K562 (cell line): Measurements from ENCODE around the gene GLUL. TPM values are rescaled to one million over a fixed set of nuclear protein-coding genes. Genes with fewer than 3 reads are reported as not detected.

Source experiments
- ATAC-seq: fragments of 200-7000 bp; cut with Tn5 transposase; 3 replicates; pipeline ENCODE4 v1.9.1; 2020; ENCODE audit warnings: moderate library complexity
- Bru-seq: library from RNA; stranded (reverse); fragments of 400-500 nt; gene quantifications from one replicate; lab custom pipeline; 2021; lab: Mats Ljungman, UMichigan
- BruChase-seq, 2 experiments: library from RNA; stranded (reverse); fragments of 400-500 nt; gene quantifications; one replicate each; lab custom pipeline; 2021; lab: Mats Ljungman, UMichigan
- BruUV-seq: library from RNA; stranded (reverse); fragments of 400-500 nt; replicated peaks from 2 replicates; lab custom pipeline; 2021; lab: Mats Ljungman, UMichigan
- CTCF ChIA-PET: fragments of 300-600 bp; formaldehyde crosslinking; extraction: SDS; loops from one replicate; lab custom pipeline; 2021; ENCODE audit warnings: low intra/inter-chr PET ratio; lab: Yijun Ruan, JAX
- POLR2A ChIA-PET: fragments of 300-600, 350-650 bp; sonication (Branson Sonifier 250); formaldehyde crosslinking; extraction: SDS; loops from one replicate; lab custom pipeline; 2021; ENCODE audit warnings: antibody characterized with exemption, inconsistent platforms; lab: Yijun Ruan, JAX
- DNase-seq, 4 experiments: peaks; one replicate each; pipeline versions ENCODE4 v3.0.0 to v3.0.0-alpha.2; 2011 to 2018; ENCODE audit warnings: low spot score in 3 of 4, mixed read lengths in 3 of 4; ENCODE audit errors: extremely low read depth in 1 of 4
- FAIRE-seq: peaks from 2 replicates; lab custom pipeline; 2011; peaks lifted over from hg19 to GRCh38; lab: Jason Lieb, UNC
- H2AFZ ChIP-seq: 2 replicates; pipeline ENCODE4 v1.6.0; 2011; ENCODE audit warnings: low read depth, low read length, control low read depth, inconsistent platforms
- H3K27ac ChIP-seq: fragments of 200-600 bp; 3 replicates; pipeline ENCODE4 v1.8.0; 2011; ENCODE audit warnings: low read depth, mild to moderate bottlenecking, control low read depth, inconsistent platforms, low read length, moderate library complexity, mixed read lengths; ENCODE audit errors: extremely low read depth
- H3K27me3 ChIP-seq, 2 experiments: fragments of 300-600 bp in 1 of 2; 2 replicates in 1 of 2; 3 replicates in 1 of 2; pipeline versions ENCODE4 v1.6.0 to v1.8.0; 2011; ENCODE audit warnings: inconsistent platforms in 2 of 2, low read length in 2 of 2, mild to moderate bottlenecking in 1 of 2, mixed read lengths in 1 of 2, moderate library complexity in 1 of 2; ENCODE audit not compliant: control insufficient read depth in 2 of 2, insufficient read depth in 2 of 2
- H3K36me3 ChIP-seq: fragments of 300-600 bp; 3 replicates; pipeline ENCODE4 v1.8.0; 2011; ENCODE audit warnings: mild to moderate bottlenecking, low read length, inconsistent platforms; ENCODE audit not compliant: control insufficient read depth, insufficient read depth
- H3K4me1 ChIP-seq, 2 experiments: fragments of 200-600 bp in 1 of 2; replicated peaks in 1 of 2; 2 replicates in 1 of 2; 3 replicates in 1 of 2; pipeline versions ENCODE4 v1.5.1 to v1.8.0; 2011; ENCODE audit warnings: inconsistent platforms in 2 of 2, low read length in 2 of 2, mild to moderate bottlenecking in 1 of 2, mixed read lengths in 1 of 2, moderate library complexity in 1 of 2; ENCODE audit not compliant: control insufficient read depth in 2 of 2, insufficient read depth in 2 of 2
- H3K4me2 ChIP-seq: 2 replicates; pipeline ENCODE4 v1.6.1; 2011; ENCODE audit warnings: low read length, control low read depth, inconsistent platforms, mixed read lengths; ENCODE audit not compliant: insufficient read depth
- H3K4me3 ChIP-seq: fragments of 200-600 bp; sonication (generic), shearing (Covaris generic); 2 replicates; pipeline ENCODE4 v1.5.1; 2016; ENCODE audit warnings: control low read depth, inconsistent platforms
- H3K79me2 ChIP-seq: fragments of 200-600 bp; 3 replicates; pipeline ENCODE4 v1.8.0; 2011; ENCODE audit warnings: low read length, inconsistent platforms; ENCODE audit not compliant: control insufficient read depth, insufficient read depth
- H3K9ac ChIP-seq, 2 experiments: 2 replicates each; pipeline versions ENCODE4 v1.6.0 to v1.6.1; 2011; ENCODE audit warnings: low read depth in 2 of 2, low read length in 2 of 2, control low read depth in 1 of 2, inconsistent platforms in 1 of 2, mild to moderate bottlenecking in 1 of 2, mixed read lengths in 1 of 2; ENCODE audit not compliant: insufficient read depth in 1 of 2
- H3K9me1 ChIP-seq: one replicate; pipeline ENCODE4 v1.6.0; 2011; ENCODE audit warnings: inconsistent platforms, mild to moderate bottlenecking, low read length, moderate library complexity; ENCODE audit not compliant: control insufficient read depth, insufficient read depth
- H3K9me3 ChIP-seq: replicated peaks from 2 replicates; pipeline ENCODE4 v1.5.1; 2011; ENCODE audit warnings: low read depth, low read length, inconsistent platforms; ENCODE audit not compliant: control insufficient read depth, insufficient read depth
- H4K20me1 ChIP-seq: replicated peaks from 2 replicates; pipeline ENCODE4 v1.6.1; 2011; ENCODE audit warnings: low read length, inconsistent platforms, mixed read lengths; ENCODE audit not compliant: control insufficient read depth, insufficient read depth
- CEBPB ChIP-seq: fragments of 450-650 bp; IDR thresholded peaks from 2 replicates; pipeline ENCODE4 v1.6.1; 2016; ENCODE audit warnings: missing genetic modification characterization, missing compliant biosample characterization
- E2F3 ChIP-seq: fragments of 250-450 bp; sonication (Bioruptor Pico); IDR thresholded peaks from 2 replicates; pipeline ENCODE4 v1.4.0; 2020; ENCODE audit warnings: mild to moderate bottlenecking
- HCFC1 ChIP-seq: IDR thresholded peaks from 2 replicates; pipeline ENCODE4 v1.6.1; 2012; ENCODE audit warnings: low read depth, low read length, improper control_type of control experiment
- PTTG1 ChIP-seq: fragments of 450-650 bp; IDR thresholded peaks from 2 replicates; pipeline ENCODE4 v1.6.1; 2016; ENCODE audit warnings: low read depth, mild to moderate bottlenecking, missing genetic modification characterization, missing compliant biosample characterization
- WHSC1 ChIP-seq: IDR thresholded peaks from one replicate; pipeline ENCODE4 v1.6.1; 2012; ENCODE audit warnings: low read length, control low read depth, inconsistent platforms
- ZNF354B ChIP-seq: fragments of 250-450 bp; sonication (Bioruptor Pico); IDR thresholded peaks from 2 replicates; pipeline ENCODE4 v1.4.0; 2020
- ZNF507 ChIP-seq: conservative IDR thresholded peaks from 2 replicates; pipeline ENCODE4 v1.6.1; 2017; ENCODE audit warnings: missing genetic modification characterization, missing compliant biosample characterization
- WGBS: fragments of 100-300 bp; shearing (Covaris generic); methylation state at CpG from one replicate; pipeline ENCODE4 v1.1.6; 2016; ENCODE audit warnings: low coverage, mixed read lengths; ENCODE audit not compliant: insufficient coverage; ENCODE audit errors: missing lambda C conversion rate; 5-methylcytosine and 5-hydroxymethylcytosine counted together
- in situ Hi-C: fragments of 300-500 bp; cut with MboI; formaldehyde crosslinking; loops from 4 replicates; pipeline ENCODE4 v1.15.0; 2018; ENCODE audit warnings: inconsistent platforms, mixed read lengths
- intact Hi-C: fragments of 100-400 bp; cut with micrococcal nuclease; formaldehyde crosslinking; loops from 2 replicates; pipeline ENCODE4 v1.14.2; 2022
- long read RNA-seq, 3 experiments: library from polyadenylated mRNA in 2 of 3; library from RNA in 1 of 3; unstranded in 2 of 3; stranded (forward) in 1 of 3; transcript quantifications; one replicate each; pipeline ENCODE4 v2.0.0, GENCODE V29; 2019 to 2022
- polyA minus RNA-seq, 3 experiments: library from RNA; depleted of rRNA, polyadenylated mRNA; stranded (reverse); fragments of >200 nt; gene quantifications; 2 replicates each; pipeline ENCODE4 v1.2.3, GENCODE V29; 2011
- polyA plus RNA-seq, 8 experiments: library from polyadenylated mRNA; depleted of rRNA in 4 of 8; stranded (reverse) in 5 of 8; unstranded in 3 of 8; fragments of >200 nt; fragmentation: Nextera tagmentation in 2 of 8; fragmentation: Illumina TruSeq in 1 of 8; extraction: Ambion mirVana in 2 of 8; extraction: Trizol in 1 of 8; gene quantifications; 2 replicates each; pipeline versions ENCODE4 v1.2.1 to v1.2.3, GENCODE V29; 2011 to 2014; ENCODE audit warnings: inconsistent platforms in 1 of 8, missing spikeins in 1 of 8
- total RNA-seq, 7 experiments: library from RNA; depleted of rRNA in 6 of 7; stranded (reverse); fragments of >200 nt in 6 of 7; fragmentation: Illumina TruSeq in 2 of 7; extraction: Trizol in 2 of 7; gene quantifications; 2 replicates each; pipeline versions ENCODE4 v1.2.1 to v1.2.3, GENCODE V29; 2011 to 2021; ENCODE audit warnings: low replicate concordance in 1 of 7
- TF ChIP-seq, protein P1 (sequence below): sonication (generic); formaldehyde crosslinking; IDR thresholded peaks from 2 replicates; pipeline ENCODE4 v1.8.1; 2023; ENCODE audit warnings: mild to moderate bottlenecking, missing genetic modification reagents
- TF ChIP-seq, protein P2 (sequence below), 2 experiments: IDR thresholded peaks; 2 replicates each; pipeline ENCODE4 v1.6.1; 2011; ENCODE audit warnings: borderline replicate concordance in 1 of 2, control low read depth in 1 of 2, low read depth in 1 of 2, low read length in 1 of 2, mild to moderate bottlenecking in 1 of 2, mixed read lengths in 1 of 2, moderate library complexity in 1 of 2; ENCODE audit not compliant: insufficient read depth in 1 of 2, insufficient read length in 1 of 2, poor library complexity in 1 of 2, severe bottlenecking in 1 of 2; ENCODE audit errors: extremely low read depth in 1 of 2
- TF ChIP-seq, protein P3 (sequence below): sonication (generic); formaldehyde crosslinking; IDR thresholded peaks from 2 replicates; pipeline ENCODE4 v1.8.1; 2023; ENCODE audit warnings: mild to moderate bottlenecking, missing genetic modification reagents

GLUL gene
- 353 and 537 TPM in 2 replicates for total RNA-seq (2011; cell fraction: chromatin; rRNA removed; ENCODE audit: low replicate concordance)
- 306 and 377 TPM in 2 replicates for total RNA-seq (2011; cell fraction: nucleolus; rRNA removed)
- 320 and 329 TPM in 2 replicates for total RNA-seq (2011; cell fraction: nucleoplasm; rRNA removed)
- 1,168 and 1,338 TPM in 2 replicates for total RNA-seq (2014; rRNA removed)
- 978 and 1,172 TPM in 2 replicates for total RNA-seq (2014; rRNA removed; fragmentation: Illumina TruSeq; extraction: Trizol)
- 1,097 and 1,128 TPM in 2 replicates for total RNA-seq (2015; rRNA removed; fragmentation: Illumina TruSeq; extraction: Trizol)
- total RNA-seq (2021) = 1,495 and 1,708 TPM in 2 replicates
- polyA plus RNA-seq (2011; rRNA removed) = 1,124 and 1,949 TPM in 2 replicates
- 1,419 and 1,471 TPM in 2 replicates for polyA plus RNA-seq (2011; cell fraction: cytosol; rRNA removed)
- polyA plus RNA-seq (2011; cell fraction: nucleus; rRNA removed) = 1,593 and 1,917 TPM in 2 replicates
- polyA plus RNA-seq (2012) = 978 and 1,541 TPM in 2 replicates
- 1,620 and 1,897 TPM in 2 replicates for polyA plus RNA-seq (2014; fragmentation: Illumina TruSeq; extraction: Trizol)
- 1,000 to 10,000 TPM; 3,526 to 4,222 TPM for polyA plus RNA-seq (2014; fragmentation: Nextera tagmentation; extraction: Ambion mirVana)
- 1,054 and 1,088 TPM in 2 replicates for polyA plus RNA-seq (2014; rRNA removed)
- 1,787 and 2,204 TPM in 2 replicates for polyA minus RNA-seq (2011; rRNA and poly(A)+ RNA removed)
- 1,505 and 2,135 TPM in 2 replicates for polyA minus RNA-seq (2011; cell fraction: cytosol; rRNA and poly(A)+ RNA removed)
- 254 and 603 TPM in 2 replicates for polyA minus RNA-seq (2011; cell fraction: nucleus; rRNA and poly(A)+ RNA removed)
- percentile 99 among the genes with signal in this experiment for Bru-seq, nascent RNA
- BruChase-seq, experiment 1, labeled RNA remaining after a 2-hour chase = percentile 99 among the genes with signal in this experiment
- percentile 99 among the genes with signal in this experiment for BruChase-seq, experiment 2, labeled RNA remaining after a 6-hour chase
- long read RNA-seq, experiment 1, full-length matches to known transcripts = 1,220 of 2,306 reads
- long read RNA-seq, experiment 1, partial matches to known transcripts = 339 of 2,306 reads
- long read RNA-seq, experiment 1, other reads (novel, unspliced or antisense) = 747 of 2,306 reads
- long read RNA-seq, experiment 2, full-length matches to known transcripts = 343 of 753 reads
- long read RNA-seq, experiment 2, partial matches to known transcripts = 46 of 753 reads
- long read RNA-seq, experiment 2, other reads (novel, unspliced or antisense) = 364 of 753 reads
- long read RNA-seq, experiment 3, full-length matches to known transcripts = 779 of 897 reads
- long read RNA-seq, experiment 3, partial matches to known transcripts = 102 of 897 reads
- long read RNA-seq, experiment 3, other reads (novel, unspliced or antisense) = 16 of 897 reads

DNA sequence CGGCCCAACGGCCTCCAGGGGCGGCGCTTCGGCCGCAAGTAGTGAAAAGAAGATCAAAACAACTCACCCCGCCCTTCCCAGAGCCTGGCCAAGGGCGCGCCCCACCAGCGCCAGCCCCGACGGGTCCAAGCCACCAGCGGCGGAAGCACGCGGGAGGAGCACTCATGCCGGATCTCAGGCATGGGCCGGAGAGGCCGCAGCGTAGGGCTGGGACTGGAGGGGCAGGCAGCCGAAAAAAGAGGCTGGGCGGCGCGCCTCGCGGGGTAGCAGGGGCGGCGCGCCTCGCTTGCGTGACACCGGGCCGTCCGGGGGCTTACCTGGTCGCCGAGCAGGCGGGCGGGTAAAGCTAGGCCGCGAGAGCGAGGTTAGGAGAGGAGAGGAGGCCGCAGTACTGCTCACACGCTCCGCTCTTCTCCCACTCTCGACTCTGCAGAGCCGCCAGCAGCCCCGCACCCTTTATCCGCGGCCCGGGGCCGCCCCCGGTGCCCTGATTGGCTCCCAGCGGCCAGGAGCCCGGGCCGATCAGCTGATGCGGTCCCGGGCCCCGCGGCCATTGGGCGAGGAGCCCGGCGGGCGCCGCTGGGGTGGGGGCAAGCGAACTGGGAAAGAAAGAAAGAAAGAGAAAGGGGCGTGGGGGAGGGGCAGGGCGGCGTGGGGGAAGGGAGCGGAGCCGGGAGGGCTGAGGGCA, at the start of gene GLUL:
TSS of gene GLUL (minus strand) at position 429 of the 688 bp plus-strand sequence. CDS start 3,053 bp downstream, outside the sequence.
- H2AFZ ChIP-seq = peak within 1 kb of the TSS; percentile 81
- BruUV-seq = no TSS peak
- peaks cover 30% of the 10 kb centered on the region for H4K20me1 ChIP-seq
- H3K27me3 ChIP-seq = no peaks in the 10 kb centered on the region
- POLR2A ChIA-PET = interaction anchor here (0.6 to 8.0 kb wide), 49 partner anchors 8 to 1229 kb away, joined by 3 to 137 read pairs (median 4); no protein-coding TSS in a partner anchor
- ATAC-seq = peak; percentile 89
- in situ Hi-C loops (loop anchor here (5.0 kb wide), 1 partner anchor 89 kb away; no protein-coding TSS in a partner anchor), intact Hi-C loops (loop anchor here (2.0 to 5.0 kb wide), 2 partner anchors 53 to 401 kb away; no protein-coding TSS in a partner anchor)
- H3K9me3 ChIP-seq = no peaks in the 10 kb centered on the region
- peak within 1 kb of the TSS; percentile 98 for H3K4me2 ChIP-seq
- peaks cover 24 to 52% of the 10 kb centered on the region in 2 experiments for H3K4me1 ChIP-seq
- under 1% methylated on average over 43 of the region's 70 CpGs for WGBS
- DNase-seq = peak; percentile 97 to 99 (median 98)
- H3K36me3 ChIP-seq = peaks cover 43% of the 10 kb centered on the region
- H3K4me3 ChIP-seq = peak within 1 kb of the TSS; percentile 77
- H3K79me2 ChIP-seq = peaks cover 65% of the 10 kb centered on the region
- peak within 1 kb of the TSS; percentile 88 to 96 for H3K9ac ChIP-seq
- H3K27ac ChIP-seq = peak within 1 kb of the TSS; percentile 92
- CTCF ChIA-PET = interaction anchor here (0.5 to 0.7 kb wide), 2 partner anchors 271 to 704 kb away, joined by 3 read pairs; no protein-coding TSS in a partner anchor
- peaks cover 8% of the 10 kb centered on the region for H3K9me1 ChIP-seq
- FAIRE-seq = no peak
- peak; percentile 45 for TF ChIP-seq HCFC1
- TF ChIP-seq WHSC1 = no peak
- 0 out of 2 replicates have a peak, but pooled peaks have one; percentile 34 for TF ChIP-seq E2F3 (CRISPR knock-in tag)
- TF ChIP-seq PTTG1 (tag) = no peak
- TF ChIP-seq, protein P1, sequence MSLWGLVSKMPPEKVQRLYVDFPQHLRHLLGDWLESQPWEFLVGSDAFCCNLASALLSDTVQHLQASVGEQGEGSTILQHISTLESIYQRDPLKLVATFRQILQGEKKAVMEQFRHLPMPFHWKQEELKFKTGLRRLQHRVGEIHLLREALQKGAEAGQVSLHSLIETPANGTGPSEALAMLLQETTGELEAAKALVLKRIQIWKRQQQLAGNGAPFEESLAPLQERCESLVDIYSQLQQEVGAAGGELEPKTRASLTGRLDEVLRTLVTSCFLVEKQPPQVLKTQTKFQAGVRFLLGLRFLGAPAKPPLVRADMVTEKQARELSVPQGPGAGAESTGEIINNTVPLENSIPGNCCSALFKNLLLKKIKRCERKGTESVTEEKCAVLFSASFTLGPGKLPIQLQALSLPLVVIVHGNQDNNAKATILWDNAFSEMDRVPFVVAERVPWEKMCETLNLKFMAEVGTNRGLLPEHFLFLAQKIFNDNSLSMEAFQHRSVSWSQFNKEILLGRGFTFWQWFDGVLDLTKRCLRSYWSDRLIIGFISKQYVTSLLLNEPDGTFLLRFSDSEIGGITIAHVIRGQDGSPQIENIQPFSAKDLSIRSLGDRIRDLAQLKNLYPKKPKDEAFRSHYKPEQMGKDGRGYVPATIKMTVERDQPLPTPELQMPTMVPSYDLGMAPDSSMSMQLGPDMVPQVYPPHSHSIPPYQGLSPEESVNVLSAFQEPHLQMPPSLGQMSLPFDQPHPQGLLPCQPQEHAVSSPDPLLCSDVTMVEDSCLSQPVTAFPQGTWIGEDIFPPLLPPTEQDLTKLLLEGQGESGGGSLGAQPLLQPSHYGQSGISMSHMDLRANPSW (CRISPR knock-in tag) = peak; percentile 98; the same call in 1 of the 2 replicates
- TF ChIP-seq ZNF507 (tag) = no peak
- TF ChIP-seq CEBPB = no peak
- TF ChIP-seq, protein P2, sequence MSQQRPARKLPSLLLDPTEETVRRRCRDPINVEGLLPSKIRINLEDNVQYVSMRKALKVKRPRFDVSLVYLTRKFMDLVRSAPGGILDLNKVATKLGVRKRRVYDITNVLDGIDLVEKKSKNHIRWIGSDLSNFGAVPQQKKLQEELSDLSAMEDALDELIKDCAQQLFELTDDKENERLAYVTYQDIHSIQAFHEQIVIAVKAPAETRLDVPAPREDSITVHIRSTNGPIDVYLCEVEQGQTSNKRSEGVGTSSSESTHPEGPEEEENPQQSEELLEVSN (IDR thresholded peaks at IDR 0.05; ENCODE audit: borderline replicate concordance in 1 of 2, extremely low read depth in 1 of 2, insufficient read depth in 1 of 2, insufficient read length in 1 of 2, low read depth in 1 of 2, low read length in 1 of 2, poor library complexity in 1 of 2, severe bottlenecking in 1 of 2) = peak; percentile 34 to 59
- TF ChIP-seq, protein P3, sequence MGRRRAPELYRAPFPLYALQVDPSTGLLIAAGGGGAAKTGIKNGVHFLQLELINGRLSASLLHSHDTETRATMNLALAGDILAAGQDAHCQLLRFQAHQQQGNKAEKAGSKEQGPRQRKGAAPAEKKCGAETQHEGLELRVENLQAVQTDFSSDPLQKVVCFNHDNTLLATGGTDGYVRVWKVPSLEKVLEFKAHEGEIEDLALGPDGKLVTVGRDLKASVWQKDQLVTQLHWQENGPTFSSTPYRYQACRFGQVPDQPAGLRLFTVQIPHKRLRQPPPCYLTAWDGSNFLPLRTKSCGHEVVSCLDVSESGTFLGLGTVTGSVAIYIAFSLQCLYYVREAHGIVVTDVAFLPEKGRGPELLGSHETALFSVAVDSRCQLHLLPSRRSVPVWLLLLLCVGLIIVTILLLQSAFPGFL (CRISPR knock-in tag) = no peak
- no peak for TF ChIP-seq ZNF354B (CRISPR knock-in tag)
